GM06990 (cell line): Measurements from ENCODE around the gene DPT.

Experiments
- DNase-seq: peaks from one replicate; pipeline ENCODE4 v3.0.0-alpha.2; 2011; ENCODE audit not compliant: insufficient read length; ENCODE audit errors: extremely low read depth
- H3K27me3 ChIP-seq: replicated peaks from 2 replicates; pipeline ENCODE4 v1.6.0; 2011; ENCODE audit warnings: low read length; ENCODE audit not compliant: control insufficient read depth, insufficient read depth
- H3K36me3 ChIP-seq: 2 replicates; pipeline ENCODE4 v1.5.1; 2011; ENCODE audit warnings: low read length; ENCODE audit not compliant: control insufficient read depth, insufficient read depth
- H3K4me3 ChIP-seq: replicated peaks from 2 replicates; pipeline ENCODE4 v1.5.1; 2011; ENCODE audit warnings: low read depth, mild to moderate bottlenecking, control low read depth, low read length
- CTCF ChIP-seq: IDR thresholded peaks from 2 replicates; pipeline ENCODE4 v1.5.1; 2011; ENCODE audit warnings: low read length, control low read depth, mild to moderate bottlenecking, inconsistent platforms; ENCODE audit not compliant: insufficient read depth, poor library complexity, severe bottlenecking

Gene DPT

DNA sequence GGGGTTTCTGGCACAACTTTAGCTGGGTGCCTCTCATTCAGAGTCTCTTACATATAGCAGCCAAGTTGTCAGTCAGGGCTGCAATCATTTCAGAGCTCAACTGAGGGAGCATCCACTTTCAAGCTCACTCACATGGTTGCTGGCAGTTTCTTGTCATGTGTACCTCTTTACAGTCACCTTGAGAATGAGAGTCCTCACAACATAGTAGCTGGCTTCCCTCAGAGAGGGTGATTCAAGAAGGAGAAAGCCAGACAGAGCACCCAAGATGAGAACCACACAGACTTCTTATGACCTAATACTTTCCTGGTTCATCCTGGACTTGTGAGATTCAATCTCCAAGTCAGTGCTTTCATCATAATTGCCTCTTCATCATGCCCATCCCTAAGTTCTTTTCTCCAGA, 57.2 kb downstream of the DPT start:
- no peaks in the 10 kb centered on the region for H3K36me3 ChIP-seq
- TF ChIP-seq CTCF: no peak
- H3K4me3 ChIP-seq: no peak overlapping the region
- no peak for DNase-seq
- no peaks in the 10 kb centered on the region; the same call in 1 of the 2 replicates for H3K27me3 ChIP-seq

DNA sequence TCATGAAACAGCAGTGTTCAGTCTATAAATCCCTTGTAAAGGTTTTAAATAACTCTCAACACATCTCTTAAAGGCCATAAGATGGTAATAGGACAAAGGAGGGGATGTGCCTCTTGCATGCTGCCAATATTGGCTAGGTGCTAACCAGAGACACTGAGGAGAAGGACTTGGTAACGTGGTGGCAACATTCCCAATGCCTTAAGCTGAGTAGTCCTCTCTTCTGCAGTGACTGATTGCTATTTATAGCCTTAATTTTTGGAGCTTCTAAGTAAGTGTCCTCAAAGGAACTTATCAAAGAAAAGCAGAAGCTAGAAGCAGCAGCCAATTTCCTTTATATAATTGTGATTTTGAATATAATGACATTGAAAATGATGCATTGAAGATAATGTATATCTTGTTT, 63.0 kb downstream of the DPT start:
- Histone ChIP-seq H3K27me3 (no peaks in the 10 kb centered on the region), H3K4me3 (no peak overlapping the region), H3K36me3 (no peaks in the 10 kb centered on the region)
- no peak for DNase-seq
- no peak for TF ChIP-seq CTCF

DNA sequence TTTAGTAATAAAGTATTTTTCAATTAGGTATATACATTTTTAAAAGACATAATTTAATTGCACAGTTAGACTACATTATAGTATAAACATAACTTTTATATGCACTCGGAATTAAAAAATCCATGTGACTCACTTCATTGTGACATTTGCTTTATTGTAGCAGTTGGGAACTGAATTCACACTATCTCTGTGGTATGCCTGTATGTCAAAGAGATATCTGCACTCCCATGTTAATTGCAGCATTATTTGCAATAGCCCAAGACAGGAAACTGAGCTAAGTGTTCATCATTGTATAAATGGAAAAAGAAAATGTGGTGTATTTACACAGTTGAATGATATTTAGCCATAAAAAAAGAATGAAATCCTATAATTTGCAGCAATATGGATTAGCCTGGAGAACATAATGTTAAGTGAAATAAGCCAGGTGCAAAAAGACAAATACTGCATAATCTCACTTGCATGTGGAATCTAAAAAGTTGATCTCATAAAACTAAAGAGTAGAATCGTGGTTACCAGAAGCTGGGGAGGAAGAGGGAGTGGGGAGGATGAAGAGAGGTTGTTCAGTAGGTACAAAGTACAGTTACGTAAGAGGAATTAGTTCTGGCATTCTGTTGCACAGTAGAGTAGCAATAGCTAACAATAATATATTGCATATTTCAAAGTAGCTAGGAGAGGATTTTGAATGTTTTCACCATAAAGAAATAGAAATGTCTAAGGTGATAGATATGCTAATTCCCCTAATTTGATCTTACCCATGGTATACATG, 64.8 kb downstream of the DPT start:
- Histone ChIP-seq H3K27me3 (no peaks in the 10 kb centered on the region), H3K4me3 (no peak overlapping the region), H3K36me3 (no peaks in the 10 kb centered on the region)
- no peak for DNase-seq
- TF ChIP-seq CTCF: no peak

GRCh38 chr1:168656485-168656884, 72.5 kb downstream of the DPT start:
- no peak overlapping the region for H3K4me3 ChIP-seq
- no peak for DNase-seq
- no peaks in the 10 kb centered on the region for H3K36me3 ChIP-seq
- TF ChIP-seq CTCF: no peak
- H3K27me3 ChIP-seq: no peaks in the 10 kb centered on the region; the same call in 1 of the 2 replicates

DNA sequence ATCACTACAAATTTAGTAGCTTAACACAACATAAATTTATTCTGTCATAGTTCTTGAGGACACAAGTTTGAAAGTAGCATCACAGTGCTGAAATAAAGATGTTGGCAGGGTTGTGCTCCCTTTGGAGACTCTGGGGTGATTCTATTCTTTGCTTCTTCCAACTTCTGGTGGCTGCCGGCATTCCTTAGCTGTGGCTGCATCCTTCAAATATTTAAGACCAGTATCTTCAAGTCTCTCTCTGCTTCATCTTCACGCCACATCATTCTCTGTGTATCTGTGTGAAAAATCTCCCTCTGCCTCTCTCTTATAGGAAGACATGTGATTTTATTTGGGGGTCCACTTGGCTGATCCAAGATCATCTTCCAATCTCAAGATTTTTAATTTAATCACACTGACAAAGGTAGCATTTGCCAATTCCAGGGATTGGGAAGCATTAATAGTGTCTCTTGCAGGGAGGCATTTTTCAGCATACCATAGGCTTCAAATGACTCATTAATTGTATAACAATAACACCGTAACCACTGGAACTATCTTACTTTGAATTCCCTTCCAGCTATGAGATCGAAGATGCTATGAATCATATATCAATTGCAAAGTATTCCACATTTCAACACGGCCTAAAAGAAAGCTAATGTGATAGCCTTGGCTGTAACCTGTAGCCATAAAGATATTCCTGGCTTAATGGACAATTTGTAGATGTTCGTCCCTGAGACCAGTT, 74.6 kb downstream of the DPT start:
- no peak for DNase-seq

More for the DNA sequence above, 74.6 kb downstream of the DPT start:
- H3K36me3 ChIP-seq: no peaks in the 10 kb centered on the region
- no peak for TF ChIP-seq CTCF
- no peak overlapping the region for H3K4me3 ChIP-seq
- no peaks in the 10 kb centered on the region; the same call in 1 of the 2 replicates for H3K27me3 ChIP-seq
